ENCODE results near the gene ZPBP.

- TF ChIP-seq, protein P1, sequence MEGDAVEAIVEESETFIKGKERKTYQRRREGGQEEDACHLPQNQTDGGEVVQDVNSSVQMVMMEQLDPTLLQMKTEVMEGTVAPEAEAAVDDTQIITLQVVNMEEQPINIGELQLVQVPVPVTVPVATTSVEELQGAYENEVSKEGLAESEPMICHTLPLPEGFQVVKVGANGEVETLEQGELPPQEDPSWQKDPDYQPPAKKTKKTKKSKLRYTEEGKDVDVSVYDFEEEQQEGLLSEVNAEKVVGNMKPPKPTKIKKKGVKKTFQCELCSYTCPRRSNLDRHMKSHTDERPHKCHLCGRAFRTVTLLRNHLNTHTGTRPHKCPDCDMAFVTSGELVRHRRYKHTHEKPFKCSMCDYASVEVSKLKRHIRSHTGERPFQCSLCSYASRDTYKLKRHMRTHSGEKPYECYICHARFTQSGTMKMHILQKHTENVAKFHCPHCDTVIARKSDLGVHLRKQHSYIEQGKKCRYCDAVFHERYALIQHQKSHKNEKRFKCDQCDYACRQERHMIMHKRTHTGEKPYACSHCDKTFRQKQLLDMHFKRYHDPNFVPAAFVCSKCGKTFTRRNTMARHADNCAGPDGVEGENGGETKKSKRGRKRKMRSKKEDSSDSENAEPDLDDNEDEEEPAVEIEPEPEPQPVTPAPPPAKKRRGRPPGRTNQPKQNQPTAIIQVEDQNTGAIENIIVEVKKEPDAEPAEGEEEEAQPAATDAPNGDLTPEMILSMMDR (conservative IDR thresholded peaks at IDR 0.05; ENCODE audit: low read depth, low read length), result no peak
- TF ChIP-seq CHD1 (IDR thresholded peaks at IDR 0.05; ENCODE audit: low read depth, low read length) (no peak), SMC3 (IDR thresholded peaks at IDR 0.05; ENCODE audit: low read depth, low read length) (no peak), FOS (IDR thresholded peaks at IDR 0.05; ENCODE audit: low read depth, low read length) (no peak), POLR2A (IDR thresholded peaks at IDR 0.05; ENCODE audit: low read depth, low read length) (no peak), NFE2L2 (IDR thresholded peaks at IDR 0.05; ENCODE audit: low read depth, low read length) (no peak), MXI1 (IDR thresholded peaks at IDR 0.05; ENCODE audit: borderline replicate concordance, low read depth, low read length) (no peak), RAD21 (IDR thresholded peaks at IDR 0.05; ENCODE audit: low read length) (no peak), MAZ (IDR thresholded peaks at IDR 0.05; ENCODE audit: borderline replicate concordance, low read depth, low read length) (no peak), BHLHE40 (IDR thresholded peaks at IDR 0.05; ENCODE audit: low read depth, low read length) (no peak)
- TF ChIP-seq, protein P2, sequence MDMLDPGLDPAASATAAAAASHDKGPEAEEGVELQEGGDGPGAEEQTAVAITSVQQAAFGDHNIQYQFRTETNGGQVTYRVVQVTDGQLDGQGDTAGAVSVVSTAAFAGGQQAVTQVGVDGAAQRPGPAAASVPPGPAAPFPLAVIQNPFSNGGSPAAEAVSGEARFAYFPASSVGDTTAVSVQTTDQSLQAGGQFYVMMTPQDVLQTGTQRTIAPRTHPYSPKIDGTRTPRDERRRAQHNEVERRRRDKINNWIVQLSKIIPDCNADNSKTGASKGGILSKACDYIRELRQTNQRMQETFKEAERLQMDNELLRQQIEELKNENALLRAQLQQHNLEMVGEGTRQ (IDR thresholded peaks at IDR 0.05; ENCODE audit: low read depth, low read length), result no peak
These were observed 30.1 kb downstream of the ZPBP start for GRCh38 chr7:50062951-50063350.

All from IMR-90 (cell line).